Endothelial cell of umbilical vein (primary cell): ENCODE data around the gene BRD2.

ENCODE experiments used
- CTCF ChIP-seq, 2 donors: IDR thresholded peaks; 1 replicate in 1 of 2; 2 replicates in 1 of 2; pipeline ENCODE4 v1.5.1; 2011; ENCODE audit warnings: low read length in 2 of 2, mild to moderate bottlenecking in 2 of 2, moderate library complexity in 2 of 2, control low read depth in 1 of 2, inconsistent platforms in 1 of 2, low read depth in 1 of 2; ENCODE audit not compliant: insufficient read depth in 1 of 2; ENCODE audit errors: extremely low read depth in 1 of 2
- EZH2 ChIP-seq: IDR thresholded peaks from 2 replicates; pipeline ENCODE4 v1.6.1; 2012; ENCODE audit warnings: borderline replicate concordance, low read depth, mild to moderate bottlenecking, moderate library complexity, low read length, inconsistent platforms; ENCODE audit not compliant: severe bottlenecking
- FOS ChIP-seq: IDR thresholded peaks from 2 replicates; pipeline ENCODE4 v1.6.1; 2011; ENCODE audit warnings: mild to moderate bottlenecking, low read length, moderate library complexity, borderline replicate concordance; ENCODE audit not compliant: insufficient read depth
- GATA2 ChIP-seq: IDR thresholded peaks from 2 replicates; pipeline ENCODE4 v1.7.0; 2011; ENCODE audit warnings: low read depth, mild to moderate bottlenecking, moderate library complexity, mixed read lengths, low read length; ENCODE audit not compliant: insufficient read length, insufficient read depth
- JUN ChIP-seq: IDR thresholded peaks from 2 replicates; pipeline ENCODE4 v1.6.1; 2011; ENCODE audit warnings: borderline replicate concordance, low read depth; ENCODE audit not compliant: insufficient read length, insufficient read depth
- MAX ChIP-seq: IDR thresholded peaks from 2 replicates; pipeline ENCODE4 v1.6.1; 2011; ENCODE audit not compliant: insufficient read depth, insufficient read length
- MYC ChIP-seq: IDR thresholded peaks from one replicate; pipeline ENCODE4 v1.6.1; 2011; ENCODE audit warnings: mild to moderate bottlenecking, low read depth, low read length
- POLR2A ChIP-seq: IDR thresholded peaks from 2 replicates; pipeline ENCODE4 v1.6.1; 2012; ENCODE audit warnings: low read depth, mild to moderate bottlenecking, control low read depth, low read length
- POLR2AphosphoS5 ChIP-seq: IDR thresholded peaks from 2 replicates; pipeline ENCODE4 v1.6.1; 2012; ENCODE audit warnings: low read depth, mild to moderate bottlenecking, control low read depth, low read length, moderate library complexity; ENCODE audit not compliant: insufficient read depth

- TF ChIP-seq POLR2A (no peak), CTCF (IDR thresholded peaks at IDR 0.05; ENCODE audit: extremely low read depth in 1 of 2, insufficient read depth in 1 of 2, low read depth in 1 of 2, low read length in 2 of 2) (no peak), EZH2 (peak; percentile 20), JUN (no peak), MYC (no peak), POLR2AphosphoS5 (no peak), MAX (no peak), GATA2 (no peak), FOS (no peak)
These were observed 32.7 kb upstream of the BRD2 start for GRCh38 chr6:32935551-32936238.
